HG03025 (cell line): ENCODE data around the gene ITPR3.

Experiments
- ATAC-seq: cut with Tn5 transposase; IDR thresholded peaks from one replicate; pipeline ENCODE4 v1.9.1; 2021; ENCODE audit warnings: mild to moderate bottlenecking, moderate library complexity; ENCODE audit not compliant: unreplicated experiment, low FRiP score

ITPR3 gene

DNA sequence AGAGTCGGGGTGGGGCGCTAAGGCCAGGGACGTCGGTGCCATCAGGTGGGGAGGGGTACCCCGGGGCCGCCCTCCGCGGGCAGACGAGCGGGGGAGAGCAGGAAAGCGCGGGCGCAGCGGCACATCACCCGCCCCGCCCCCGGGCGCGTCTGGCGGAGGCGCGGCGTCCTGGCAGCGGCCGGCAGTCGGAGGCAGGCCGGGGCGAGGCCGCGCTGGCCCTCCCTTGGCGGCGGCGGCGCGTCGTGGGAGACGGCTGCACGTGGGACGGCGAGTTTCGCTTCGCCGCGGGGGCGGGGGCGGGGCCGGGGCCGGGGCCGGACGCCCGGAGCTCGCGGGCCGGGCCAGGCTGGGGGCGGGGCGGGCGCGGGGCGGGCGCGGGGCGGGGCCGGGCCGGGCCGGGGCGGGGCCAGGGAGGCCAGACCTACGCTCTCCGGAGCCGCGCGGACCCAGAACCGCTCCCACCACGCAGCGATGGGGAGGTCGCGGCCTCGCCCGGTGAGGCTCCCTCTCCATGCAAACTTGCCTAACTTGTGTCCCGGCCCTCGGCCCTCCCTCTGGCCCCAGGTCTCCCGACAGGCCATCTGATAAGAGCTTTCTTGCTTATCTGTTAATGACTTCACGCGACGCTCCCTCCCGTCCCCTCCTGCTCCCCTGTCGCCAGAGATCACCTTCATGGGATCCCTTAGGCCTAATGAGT, 12.5 kb downstream of the ITPR3 start:
- ATAC-seq = peak; percentile 54

DNA sequence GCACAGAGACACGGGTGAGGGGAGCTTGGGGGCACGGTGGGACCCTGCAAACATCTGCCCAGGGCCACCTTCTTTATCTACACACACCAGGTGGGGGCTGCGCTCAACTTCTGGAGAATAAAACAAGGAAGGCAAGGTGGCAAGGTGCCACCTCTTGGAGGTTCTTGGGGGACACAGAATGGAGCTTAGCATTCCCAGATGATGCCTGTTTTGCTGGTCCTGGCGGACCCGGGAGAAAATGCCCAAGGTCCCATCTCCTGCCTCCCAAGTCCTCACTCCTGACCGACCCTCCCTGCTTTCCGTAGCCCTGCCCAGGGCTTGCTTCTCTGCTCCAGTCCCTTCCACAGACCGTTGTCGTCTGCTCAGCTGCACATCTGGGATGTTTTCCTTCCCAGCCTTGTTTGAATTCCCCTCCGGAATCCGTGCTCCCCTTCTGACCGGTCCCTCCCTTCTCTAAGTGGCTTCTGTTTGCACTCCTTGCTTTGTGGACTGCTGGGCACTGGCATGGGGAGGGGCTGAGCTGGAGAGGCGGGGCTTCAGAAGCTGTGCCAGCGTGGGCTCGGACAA, 13.1 kb downstream of the ITPR3 start:
- ATAC-seq = no peak

DNA sequence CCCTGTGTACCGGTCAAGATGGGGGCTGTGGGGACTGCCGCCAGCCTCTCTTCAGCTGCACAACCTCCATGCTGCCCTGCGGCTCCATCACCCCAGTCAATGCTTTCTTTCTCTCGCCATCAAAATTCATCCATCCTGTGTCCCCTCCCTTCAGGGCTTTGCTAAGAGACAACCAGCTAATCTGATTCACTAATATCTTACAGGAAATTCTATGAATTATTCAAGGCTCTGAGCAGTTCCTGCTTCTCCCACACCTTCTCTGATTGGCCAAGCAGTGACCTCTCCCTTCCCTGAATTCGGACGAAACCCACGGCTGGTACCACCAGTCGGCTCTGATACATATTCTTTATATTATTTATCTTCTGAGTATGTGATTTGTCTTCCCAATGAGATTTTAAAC, 13.8 kb downstream of the ITPR3 start:
- no peak for ATAC-seq

- ATAC-seq = no peak
These were observed 15.5 kb downstream of the ITPR3 start for GRCh38 chr6:33636655-33637054.

DNA sequence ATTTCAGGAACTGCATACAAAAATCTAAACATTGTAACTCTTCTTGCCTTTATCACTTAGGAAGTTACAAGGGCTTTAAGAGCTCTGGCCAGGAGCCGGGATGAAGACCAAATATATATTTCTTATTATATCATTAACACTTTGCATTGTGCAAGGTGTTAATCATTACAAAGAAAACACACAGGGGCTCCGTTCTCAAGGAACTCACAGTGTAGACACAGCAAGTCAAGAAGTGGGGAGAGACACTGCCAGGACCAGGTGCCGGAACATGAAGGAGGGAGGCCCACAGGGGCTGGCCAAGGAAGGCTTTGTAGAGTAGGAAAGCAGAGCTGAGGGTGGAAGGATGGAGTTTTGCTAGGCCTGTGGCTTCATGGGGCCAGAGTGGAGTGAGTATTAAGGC, 17.4 kb downstream of the ITPR3 start:
- ATAC-seq = no peak

- ATAC-seq = no peak
These were observed 18.4 kb downstream of the ITPR3 start for GRCh38 chr6:33639559-33639958.

- no peak for ATAC-seq
These were observed 19.2 kb downstream of the ITPR3 start for GRCh38 chr6:33640361-33640760.

GRCh38 chr6:33641144-33641543, 20.0 kb downstream of the ITPR3 start:
- no peak for ATAC-seq

DNA sequence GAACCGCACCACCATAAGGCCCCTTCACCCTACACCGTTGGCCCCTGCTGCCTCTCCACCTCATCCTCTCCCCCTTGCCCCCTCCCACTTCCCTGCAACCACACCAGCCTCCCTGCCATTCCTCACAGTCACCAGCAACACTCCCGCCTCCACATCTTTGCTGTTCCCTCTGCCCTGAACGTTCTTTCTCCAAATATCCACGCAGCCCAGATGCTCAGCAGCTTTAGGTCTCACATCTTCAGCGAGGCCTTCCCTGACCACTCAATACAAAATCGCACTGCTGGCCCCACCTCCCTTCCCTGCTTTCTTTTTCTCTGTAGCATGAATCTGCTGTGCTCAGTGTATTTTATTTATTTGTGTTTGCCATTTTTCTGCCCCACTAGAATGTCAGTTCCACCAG, 20.5 kb downstream of the ITPR3 start:
- ATAC-seq = no peak

DNA sequence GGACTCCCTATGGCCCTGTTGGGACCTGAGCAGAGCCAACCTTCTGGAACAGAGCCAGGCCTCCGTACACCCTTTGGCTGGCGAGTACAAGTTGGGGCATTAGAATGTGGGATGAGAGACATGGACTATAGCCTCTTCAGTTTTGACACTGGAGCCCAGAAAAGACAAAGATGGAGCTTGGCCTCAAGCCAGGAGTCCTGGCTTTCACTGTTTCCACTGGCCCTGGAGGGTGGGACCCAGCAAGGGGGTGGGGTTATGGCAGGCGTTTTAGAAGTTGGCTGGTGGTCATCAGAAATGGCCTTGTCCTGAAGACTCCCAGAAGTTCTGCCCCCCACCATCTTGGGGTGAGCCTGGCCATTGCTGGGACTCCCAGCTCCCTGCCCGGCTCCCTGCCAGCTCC, 21.8 kb downstream of the ITPR3 start:
- no peak for ATAC-seq

DNA sequence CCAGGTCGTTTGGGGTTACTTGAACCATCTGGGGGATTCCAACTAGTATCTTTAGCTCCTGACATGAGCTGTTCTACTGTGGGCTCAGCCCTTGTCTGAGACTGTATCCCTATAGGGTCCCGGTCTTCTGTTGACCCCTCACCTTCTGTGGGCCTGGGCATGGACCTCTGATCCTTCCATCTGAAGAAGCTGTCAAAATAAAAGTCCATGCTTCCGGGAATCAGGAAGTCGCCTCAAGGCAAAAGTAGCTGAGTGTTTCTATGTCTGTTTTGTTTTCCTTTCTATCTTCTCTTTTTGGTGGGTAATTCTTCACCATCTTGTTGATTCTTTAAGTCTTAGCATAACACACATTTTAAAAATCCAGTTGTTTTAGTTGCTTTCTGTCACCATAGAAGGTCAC, 30.3 kb downstream of the ITPR3 start:
- ATAC-seq = no peak

- no peak for ATAC-seq
These were observed 30.9 kb downstream of the ITPR3 start for GRCh38 chr6:33652002-33652401.

DNA sequence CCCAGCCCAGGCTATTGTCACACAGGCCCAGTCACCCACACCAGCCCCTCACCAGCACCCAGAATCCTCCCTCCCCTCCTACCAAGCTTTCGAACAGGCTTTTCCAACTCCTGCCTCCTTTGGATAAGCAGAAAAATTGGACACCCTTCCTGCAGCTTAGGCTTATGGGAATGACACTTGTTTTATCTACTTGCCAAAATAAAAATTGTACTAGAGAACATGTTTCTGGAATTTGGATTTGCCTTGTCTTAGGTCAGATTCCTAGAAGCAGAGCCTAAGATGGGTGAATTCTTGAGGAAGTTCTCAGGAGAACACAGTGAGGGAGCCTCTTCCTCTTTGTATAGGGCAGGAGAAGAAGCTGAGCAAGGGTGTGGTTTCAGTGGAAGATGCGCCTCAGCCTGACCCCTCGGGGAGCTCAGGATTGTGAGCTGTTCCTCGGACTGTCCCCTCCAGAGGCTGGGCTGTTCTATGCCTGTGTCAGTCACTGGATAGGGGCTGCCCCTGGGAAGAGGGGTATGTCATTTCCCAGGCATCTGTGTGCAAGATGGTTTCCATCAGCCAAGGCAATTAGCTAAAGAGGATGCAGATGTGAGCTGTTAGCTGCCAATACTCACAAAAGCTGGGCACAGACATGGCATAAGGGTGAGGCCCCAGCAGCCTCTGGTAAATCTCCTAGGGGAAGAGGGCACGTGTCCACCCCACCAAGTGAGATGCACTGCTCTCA, 33.9 kb downstream of the ITPR3 start:
- no peak for ATAC-seq

GRCh38 chr6:33656844-33657243, 35.7 kb downstream of the ITPR3 start:
- no peak for ATAC-seq

DNA sequence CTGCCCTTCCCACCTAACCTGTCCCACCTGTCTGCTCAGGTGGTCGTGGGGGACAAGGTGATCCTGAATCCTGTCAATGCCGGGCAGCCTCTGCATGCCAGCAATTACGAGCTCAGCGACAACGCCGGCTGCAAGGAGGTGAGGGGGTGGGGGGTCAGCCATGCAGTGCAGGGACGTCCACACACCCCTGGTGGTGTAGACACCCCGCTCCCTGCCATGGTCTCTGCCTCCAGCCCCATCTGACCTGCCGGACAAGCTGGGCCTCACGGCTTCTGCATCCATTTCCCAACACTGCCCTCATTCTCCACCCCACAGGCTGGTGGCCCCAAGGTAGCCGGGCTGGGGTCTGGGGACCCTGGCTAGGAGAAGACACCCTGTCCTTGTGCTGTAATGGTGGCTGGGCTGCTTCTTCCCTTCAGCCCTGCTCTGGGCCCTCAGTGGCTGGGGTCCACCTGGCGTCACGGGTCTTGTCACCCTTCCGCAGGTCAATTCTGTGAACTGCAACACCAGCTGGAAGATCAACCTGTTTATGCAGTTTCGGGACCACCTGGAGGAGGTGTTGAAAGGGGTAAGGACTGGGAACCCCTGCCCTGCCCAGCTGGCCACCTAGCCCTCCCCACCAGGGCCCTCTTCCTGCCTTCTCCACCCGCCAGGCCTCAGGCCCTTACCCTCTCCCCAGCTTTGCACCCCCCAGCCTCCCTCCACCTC, 38.0 kb downstream of the ITPR3 start:
- no peak for ATAC-seq

DNA sequence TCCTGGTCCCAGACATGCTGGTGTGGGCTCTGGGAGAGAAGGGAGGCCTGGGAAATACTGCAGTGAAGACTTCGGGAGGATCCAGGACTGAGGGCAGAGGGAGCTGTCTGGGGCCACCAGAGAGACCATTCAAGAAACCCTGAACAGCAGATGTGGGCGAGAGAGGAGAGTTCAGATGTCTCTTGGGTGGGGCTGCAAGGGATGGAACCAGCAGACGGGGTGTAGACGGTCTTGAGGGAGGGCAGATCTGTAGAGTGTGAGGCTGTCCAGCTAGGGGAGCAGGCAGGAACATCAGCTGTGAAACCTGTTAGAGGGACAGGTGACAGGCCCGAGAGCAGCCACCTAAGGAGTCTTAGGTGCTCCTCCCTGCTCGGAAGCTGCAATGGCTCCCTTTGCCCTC, 38.9 kb downstream of the ITPR3 start:
- ATAC-seq = no peak

DNA sequence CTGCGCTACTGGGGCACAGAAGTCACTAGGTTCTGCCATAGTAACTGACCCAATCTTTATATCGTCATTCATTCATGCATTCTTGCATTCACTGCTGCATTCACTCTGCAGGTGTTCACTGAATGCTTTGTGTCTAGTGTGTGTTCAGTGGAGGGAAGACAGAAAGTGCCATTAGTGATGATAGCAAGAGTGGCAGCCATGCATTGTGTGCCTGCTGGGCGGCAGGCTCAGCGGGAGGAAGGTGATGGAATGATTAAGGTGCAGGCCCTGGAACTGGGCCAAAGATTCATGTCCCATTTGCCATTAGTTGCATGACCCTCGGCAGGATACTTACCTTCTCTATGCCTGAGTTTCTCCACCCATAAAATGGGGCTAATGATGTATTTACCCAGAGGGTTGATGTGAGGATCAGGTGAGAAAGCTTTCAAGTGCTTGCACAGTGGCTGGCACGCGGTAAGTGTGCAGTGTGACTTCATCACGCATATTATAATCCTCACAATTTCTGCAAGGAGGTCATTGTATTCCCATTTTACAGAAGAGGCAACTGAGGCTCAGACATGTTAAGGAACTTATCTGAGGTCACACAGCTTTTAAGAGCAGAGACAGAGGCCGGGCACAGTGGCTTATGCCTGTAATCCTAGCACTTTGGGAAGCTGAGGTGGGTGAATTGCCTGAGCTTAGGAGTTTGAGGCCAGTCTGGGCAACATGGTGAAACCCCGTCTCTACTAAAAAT, 40.1 kb downstream of the ITPR3 start:
- ATAC-seq = no peak

DNA sequence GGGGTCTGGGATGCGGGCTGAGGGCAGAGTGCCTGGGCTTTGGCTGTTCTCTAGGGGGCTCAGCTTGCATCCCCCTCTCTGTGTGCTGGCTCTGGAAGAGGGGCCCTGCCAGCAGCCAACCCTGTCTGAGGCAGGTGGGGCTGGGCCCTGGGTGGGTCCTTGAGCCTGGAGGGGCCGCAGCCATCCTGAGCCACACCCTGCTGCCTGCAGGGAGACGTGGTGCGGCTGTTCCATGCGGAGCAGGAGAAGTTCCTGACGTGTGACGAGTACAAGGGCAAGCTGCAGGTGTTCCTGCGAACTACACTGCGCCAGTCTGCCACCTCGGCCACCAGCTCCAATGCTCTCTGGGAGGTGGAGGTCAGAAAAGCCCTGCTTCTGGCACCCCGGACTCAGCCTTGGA, 41.2 kb downstream of the ITPR3 start:
- ATAC-seq = no peak

GRCh38 chr6:33663028-33663427, 41.9 kb downstream of the ITPR3 start:
- no peak for ATAC-seq

- no peak for ATAC-seq
These were observed 42.8 kb downstream of the ITPR3 start for GRCh38 chr6:33663727-33664449.
